H1 (cell line): ENCODE results near the gene ZSCAN30. TPM values are rescaled to one million over a fixed set of nuclear protein-coding genes. Genes with fewer than 3 reads are reported as not detected.
A peak's percentile ranks its signal among the peaks of the same experiment; 100 is the strongest.

Experiments
- BACH1 ChIP-seq: IDR thresholded peaks from 2 replicates; pipeline ENCODE4 v1.6.1; 2012; ENCODE audit warnings: low read length, improper control_type of control experiment
- CBX5 ChIP-seq: fragments of 300-800, 300-1000 bp; sonication (generic); IDR thresholded peaks from 2 replicates; pipeline ENCODE4 v1.7.1; 2016; ENCODE audit warnings: antibody characterized with exemption, low read length, low read depth
- CBX8 ChIP-seq: fragments of 300-800, 300-1000 bp; sonication (generic); IDR thresholded peaks from 2 replicates; pipeline ENCODE4 v1.7.1; 2016; ENCODE audit warnings: low read depth, low read length, borderline replicate concordance
- CHD7 ChIP-seq: fragments of 300-600 bp; sonication (generic); IDR thresholded peaks from 2 replicates; pipeline ENCODE4 v1.7.1; 2012; ENCODE audit warnings: low read length, moderate library complexity, mild to moderate bottlenecking, inconsistent platforms; ENCODE audit not compliant: insufficient replicate concordance
- EP300 ChIP-seq, 2 experiments: IDR thresholded peaks; 1 replicate in 1 of 2; 2 replicates in 1 of 2; pipeline ENCODE4 v1.6.1; 2011 to 2012; ENCODE audit warnings: low read depth in 2 of 2, low read length in 2 of 2, mild to moderate bottlenecking in 2 of 2, borderline replicate concordance in 1 of 2, inconsistent platforms in 1 of 2, moderate library complexity in 1 of 2
- HDAC6 ChIP-seq: IDR thresholded peaks from one replicate; pipeline ENCODE4 v1.7.1; 2012; ENCODE audit warnings: low read depth, mild to moderate bottlenecking, inconsistent platforms, low read length, moderate library complexity
- NRF1 ChIP-seq: IDR thresholded peaks from 2 replicates; pipeline ENCODE4 v1.6.1; 2011; ENCODE audit warnings: mild to moderate bottlenecking, low read depth, low read length, improper control_type of control experiment
- RBBP5 ChIP-seq: IDR thresholded peaks from 2 replicates; pipeline ENCODE4 v1.7.1; 2012; ENCODE audit warnings: low read depth, mild to moderate bottlenecking, inconsistent platforms, low read length, moderate library complexity, borderline replicate concordance
- ZNF274 ChIP-seq: IDR thresholded peaks from 2 replicates; pipeline ENCODE4 v1.7.0; 2012; ENCODE audit warnings: low read length, borderline replicate concordance; ENCODE audit errors: extremely low read depth
- polyA plus RNA-seq, 7 experiments: library from polyadenylated mRNA; depleted of rRNA in 3 of 7; stranded (reverse) in 5 of 7; unstranded in 2 of 7; fragments of >200 nt in 5 of 7; fragments of 200-250 nt in 2 of 7; gene quantifications; 1 replicate in 5 of 7; 2 replicates in 1 of 7; 4 replicates in 1 of 7; pipeline versions ENCODE4 v1.2.1 to v1.2.3, GENCODE V29; 2011 to 2013; ENCODE audit warnings: missing spikeins in 2 of 7, mixed read lengths in 2 of 7
- total RNA-seq: library from RNA; stranded (reverse); fragmentation: NEBNext Ultra II Directional; extraction: Animal tissue kit (Norgen Biotek cat#: 25700); gene quantifications from 2 replicates; pipeline ENCODE4 v1.2.1, GENCODE V29; 2021

Gene ZSCAN30
- total and polyA plus RNA-seq, 2 of the 8 experiments (the other 6 are each of a cell fraction or from before 2014, with no cell fraction given) = 4.4 to 10.3 TPM

- TF ChIP-seq CHD7 (peak; percentile 57), HDAC6 (no peak), NRF1 (no peak), CBX8 (no peak), BACH1 (no peak), CBX5 (no peak), ZNF274 (no peak), RBBP5 (no peak), EP300 (IDR thresholded peaks at IDR 0.05; ENCODE audit: borderline replicate concordance in 1 of 2, low read depth in 2 of 2, low read length in 2 of 2) (no peak)
- TF ChIP-seq, all 59 proteins: peak for 1
Measured at GRCh38 chr18:35324926-35325655, 35.1 kb upstream of the ZSCAN30 start (continued).
